ENCODE data around the gene INTS11. TPM values are rescaled to one million over a fixed set of nuclear protein-coding genes. Genes with fewer than 3 reads are reported as not detected.

INTS11 gene
- total and polyA plus RNA-seq, 2 of the 13 experiments (the other 11 are each of a cell fraction or from before 2014, with no cell fraction given) = 52.8 to 94.8 TPM

- TF ChIP-seq, protein P1, sequence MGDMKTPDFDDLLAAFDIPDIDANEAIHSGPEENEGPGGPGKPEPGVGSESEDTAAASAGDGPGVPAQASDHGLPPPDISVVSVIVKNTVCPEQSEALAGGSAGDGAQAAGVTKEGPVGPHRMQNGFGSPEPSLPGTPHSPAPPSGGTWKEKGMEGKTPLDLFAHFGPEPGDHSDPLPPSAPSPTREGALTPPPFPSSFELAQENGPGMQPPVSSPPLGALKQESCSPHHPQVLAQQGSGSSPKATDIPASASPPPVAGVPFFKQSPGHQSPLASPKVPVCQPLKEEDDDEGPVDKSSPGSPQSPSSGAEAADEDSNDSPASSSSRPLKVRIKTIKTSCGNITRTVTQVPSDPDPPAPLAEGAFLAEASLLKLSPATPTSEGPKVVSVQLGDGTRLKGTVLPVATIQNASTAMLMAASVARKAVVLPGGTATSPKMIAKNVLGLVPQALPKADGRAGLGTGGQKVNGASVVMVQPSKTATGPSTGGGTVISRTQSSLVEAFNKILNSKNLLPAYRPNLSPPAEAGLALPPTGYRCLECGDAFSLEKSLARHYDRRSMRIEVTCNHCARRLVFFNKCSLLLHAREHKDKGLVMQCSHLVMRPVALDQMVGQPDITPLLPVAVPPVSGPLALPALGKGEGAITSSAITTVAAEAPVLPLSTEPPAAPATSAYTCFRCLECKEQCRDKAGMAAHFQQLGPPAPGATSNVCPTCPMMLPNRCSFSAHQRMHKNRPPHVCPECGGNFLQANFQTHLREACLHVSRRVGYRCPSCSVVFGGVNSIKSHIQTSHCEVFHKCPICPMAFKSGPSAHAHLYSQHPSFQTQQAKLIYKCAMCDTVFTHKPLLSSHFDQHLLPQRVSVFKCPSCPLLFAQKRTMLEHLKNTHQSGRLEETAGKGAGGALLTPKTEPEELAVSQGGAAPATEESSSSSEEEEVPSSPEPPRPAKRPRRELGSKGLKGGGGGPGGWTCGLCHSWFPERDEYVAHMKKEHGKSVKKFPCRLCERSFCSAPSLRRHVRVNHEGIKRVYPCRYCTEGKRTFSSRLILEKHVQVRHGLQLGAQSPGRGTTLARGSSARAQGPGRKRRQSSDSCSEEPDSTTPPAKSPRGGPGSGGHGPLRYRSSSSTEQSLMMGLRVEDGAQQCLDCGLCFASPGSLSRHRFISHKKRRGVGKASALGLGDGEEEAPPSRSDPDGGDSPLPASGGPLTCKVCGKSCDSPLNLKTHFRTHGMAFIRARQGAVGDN (CRISPR knock-in tag; IDR thresholded peaks at IDR 0.05) = peak; percentile 93
- TF ChIP-seq ZNF337 (CRISPR knock-in tag; IDR thresholded peaks at IDR 0.05; ENCODE audit: borderline replicate concordance, low read depth) (no peak), PHF5A (CRISPR knock-in tag; IDR thresholded peaks at IDR 0.05; ENCODE audit: low read depth, unreplicated experiment) (no peak), IRF1 (CRISPR knock-in tag; IDR thresholded peaks at IDR 0.05; ENCODE audit: low read depth) (no peak), JUND (CRISPR knock-in tag; IDR thresholded peaks at IDR 0.05) (peak; percentile 66), LCORL (IDR thresholded peaks at IDR 0.05) (no peak), LCORL (CRISPR knock-in tag; IDR thresholded peaks at IDR 0.05) (no peak), JUN (CRISPR knock-in tag; IDR thresholded peaks at IDR 0.05) (peak; percentile 66; the same call in 1 of the 2 replicates), EHMT2 (IDR thresholded peaks at IDR 0.05; ENCODE audit: borderline replicate concordance, low read depth, low read length) (no peak), KDM4B (CRISPR knock-in tag; IDR thresholded peaks at IDR 0.05) (0 out of 2 replicates have a peak, but pooled peaks have one; percentile 65), NCOA2 (CRISPR knock-in tag; IDR thresholded peaks at IDR 0.05) (0 out of 2 replicates have a peak, but pooled peaks have one; percentile 6), AKAP8 (CRISPR knock-in tag; IDR thresholded peaks at IDR 0.05) (peak; percentile 91; the same call in 1 of the 2 replicates), HIVEP1 (CRISPR knock-in tag; IDR thresholded peaks at IDR 0.05) (peak; percentile 44; the same call in 1 of the 2 replicates), ELF1 (CRISPR knock-in tag; IDR thresholded peaks at IDR 0.05) (peak; percentile 73), KDM5B (CRISPR knock-in tag; IDR thresholded peaks at IDR 0.05; ENCODE audit: borderline replicate concordance) (peak; percentile 13; the same call in 1 of the 2 replicates), GABPB1 (CRISPR knock-in tag; IDR thresholded peaks at IDR 0.05) (peak; percentile 82), BHLHE40 (IDR thresholded peaks at IDR 0.05; ENCODE audit: low read length) (peak; percentile 89), POLR2AphosphoS2 (IDR thresholded peaks at IDR 0.05; ENCODE audit: low read depth, low read length) (no peak)
- TF ChIP-seq, protein P2, sequence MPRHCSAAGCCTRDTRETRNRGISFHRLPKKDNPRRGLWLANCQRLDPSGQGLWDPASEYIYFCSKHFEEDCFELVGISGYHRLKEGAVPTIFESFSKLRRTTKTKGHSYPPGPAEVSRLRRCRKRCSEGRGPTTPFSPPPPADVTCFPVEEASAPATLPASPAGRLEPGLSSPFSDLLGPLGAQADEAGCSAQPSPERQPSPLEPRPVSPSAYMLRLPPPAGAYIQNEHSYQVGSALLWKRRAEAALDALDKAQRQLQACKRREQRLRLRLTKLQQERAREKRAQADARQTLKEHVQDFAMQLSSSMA (CRISPR knock-in tag; IDR thresholded peaks at IDR 0.05) = 0 out of 2 replicates have a peak, but pooled peaks have one; percentile 35
- TF ChIP-seq, protein P3, sequence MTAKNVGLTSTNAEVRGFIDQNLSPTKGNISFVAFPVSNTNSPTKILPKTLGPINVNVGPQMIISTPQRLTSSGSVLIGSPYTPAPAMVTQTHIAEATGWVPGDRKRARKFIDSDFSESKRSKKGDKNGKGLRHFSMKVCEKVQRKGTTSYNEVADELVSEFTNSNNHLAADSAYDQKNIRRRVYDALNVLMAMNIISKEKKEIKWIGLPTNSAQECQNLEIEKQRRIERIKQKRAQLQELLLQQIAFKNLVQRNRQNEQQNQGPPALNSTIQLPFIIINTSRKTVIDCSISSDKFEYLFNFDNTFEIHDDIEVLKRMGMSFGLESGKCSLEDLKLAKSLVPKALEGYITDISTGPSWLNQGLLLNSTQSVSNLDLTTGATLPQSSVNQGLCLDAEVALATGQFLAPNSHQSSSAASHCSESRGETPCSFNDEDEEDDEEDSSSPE (CRISPR knock-in tag; IDR thresholded peaks at IDR 0.05) = peak; percentile 80
Measured at GRCh38 chr1:1304331-1305299, 19.8 kb downstream of the INTS11 start (continued).
